ENCODE measurements around the gene RBM20.

Gene RBM20

DNA sequence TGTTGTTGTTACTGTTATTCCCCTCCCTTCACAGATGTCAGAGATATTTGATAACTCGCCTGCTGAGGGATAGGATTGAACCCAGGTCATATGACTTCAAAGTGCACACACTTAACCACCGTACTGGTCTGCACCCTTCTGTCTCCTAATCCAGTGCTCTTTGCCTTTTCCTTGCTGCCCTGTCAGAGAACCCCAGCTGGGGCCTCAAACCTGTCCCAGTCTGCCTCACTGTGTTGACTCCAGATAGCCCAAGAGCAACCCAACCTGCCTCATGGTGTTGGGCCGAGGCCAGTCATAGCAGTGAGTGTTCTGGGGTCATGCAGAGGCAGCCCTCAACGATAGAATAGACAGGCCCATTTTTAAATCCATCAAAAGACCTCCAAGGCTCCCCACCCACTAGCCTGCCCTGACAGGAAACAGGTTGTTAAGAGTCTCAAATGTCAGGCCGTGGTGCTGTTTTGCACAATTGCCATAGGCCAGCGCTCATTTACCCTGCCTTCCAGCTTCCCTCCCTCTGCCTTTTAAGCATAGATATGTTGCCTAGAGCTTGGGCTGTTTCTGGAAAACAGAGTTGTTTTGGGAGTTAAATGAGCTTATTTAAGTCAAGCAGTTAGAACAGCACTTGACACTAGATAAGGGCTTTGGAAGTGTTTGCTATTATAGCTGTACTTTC, 190.6 kb downstream of the RBM20 start:
- Histone ChIP-seq H3K79me2 (ENCODE audit: low read length) (no peaks in the 10 kb centered on the region), H3K27me3 (replicated peaks; ENCODE audit: insufficient read depth, low read length) (no peaks in the 10 kb centered on the region), H3K9ac (ENCODE audit: low read length) (no peak overlapping the region), H3F3A (ENCODE audit: insufficient read depth, low read length) (no peaks in the 10 kb centered on the region), H2AFZ (ENCODE audit: low read length) (no peak overlapping the region), H3K4me3 (ENCODE audit: low read length) (no peak overlapping the region), H4K20me1 (ENCODE audit: insufficient read depth, low read length) (no peaks in the 10 kb centered on the region), H3K4me1 (ENCODE audit: low read length) (peaks cover 12% of the 10 kb centered on the region), H3K27ac (ENCODE audit: low read length) (no peak overlapping the region), H3K9me3 (replicated peaks; ENCODE audit: insufficient read depth, low read length) (no peaks in the 10 kb centered on the region), H3K4me2 (ENCODE audit: low read depth, low read length) (no peak overlapping the region), H3K9me2 (replicated peaks; ENCODE audit: insufficient read depth, low read length) (no peaks in the 10 kb centered on the region), H3K36me3 (replicated peaks; ENCODE audit: insufficient read depth, low read length) (no peaks in the 10 kb centered on the region)
- TF ChIP-seq, protein P1, sequence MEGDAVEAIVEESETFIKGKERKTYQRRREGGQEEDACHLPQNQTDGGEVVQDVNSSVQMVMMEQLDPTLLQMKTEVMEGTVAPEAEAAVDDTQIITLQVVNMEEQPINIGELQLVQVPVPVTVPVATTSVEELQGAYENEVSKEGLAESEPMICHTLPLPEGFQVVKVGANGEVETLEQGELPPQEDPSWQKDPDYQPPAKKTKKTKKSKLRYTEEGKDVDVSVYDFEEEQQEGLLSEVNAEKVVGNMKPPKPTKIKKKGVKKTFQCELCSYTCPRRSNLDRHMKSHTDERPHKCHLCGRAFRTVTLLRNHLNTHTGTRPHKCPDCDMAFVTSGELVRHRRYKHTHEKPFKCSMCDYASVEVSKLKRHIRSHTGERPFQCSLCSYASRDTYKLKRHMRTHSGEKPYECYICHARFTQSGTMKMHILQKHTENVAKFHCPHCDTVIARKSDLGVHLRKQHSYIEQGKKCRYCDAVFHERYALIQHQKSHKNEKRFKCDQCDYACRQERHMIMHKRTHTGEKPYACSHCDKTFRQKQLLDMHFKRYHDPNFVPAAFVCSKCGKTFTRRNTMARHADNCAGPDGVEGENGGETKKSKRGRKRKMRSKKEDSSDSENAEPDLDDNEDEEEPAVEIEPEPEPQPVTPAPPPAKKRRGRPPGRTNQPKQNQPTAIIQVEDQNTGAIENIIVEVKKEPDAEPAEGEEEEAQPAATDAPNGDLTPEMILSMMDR (IDR thresholded peaks at IDR 0.05; ENCODE audit: low read length): no peak
- TF ChIP-seq EZH2 (optimal IDR thresholded peaks at IDR 0.05; ENCODE audit: low read depth, low read length) (no peak), EZH2phosphoT487 (IDR thresholded peaks at IDR 0.05; ENCODE audit: low read length) (no peak)
- no peak for DNase-seq

DNA sequence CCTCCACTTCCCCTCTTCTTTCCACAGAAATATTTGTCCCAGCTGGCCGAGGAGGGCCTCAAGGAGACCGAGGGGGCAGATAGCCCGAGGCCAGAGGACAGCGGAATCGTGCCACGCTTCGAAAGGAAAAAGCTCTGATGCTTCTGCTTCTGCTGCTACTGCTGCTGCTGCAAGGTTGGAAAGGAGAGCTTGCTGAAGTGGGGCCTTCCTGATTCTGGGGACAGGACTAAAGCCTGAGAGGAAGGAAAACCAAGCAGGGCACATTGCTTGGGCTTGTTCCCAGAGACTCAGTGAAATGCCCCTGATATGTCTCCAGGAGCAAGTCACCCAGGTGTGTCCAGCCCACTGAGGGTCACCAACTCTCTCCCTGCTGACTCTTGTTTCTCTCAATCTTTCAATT, 191.7 kb downstream of the RBM20 start:
- no peak for TF ChIP-seq EZH2phosphoT487 (IDR thresholded peaks at IDR 0.05; ENCODE audit: low read length)
- TF ChIP-seq, protein P1 (IDR thresholded peaks at IDR 0.05; ENCODE audit: low read length): no peak
- no peak for TF ChIP-seq EZH2 (optimal IDR thresholded peaks at IDR 0.05; ENCODE audit: low read depth, low read length)
- H3F3A ChIP-seq (ENCODE audit: insufficient read depth, low read length): no peaks in the 10 kb centered on the region
- no peak overlapping the region for H3K9ac ChIP-seq (ENCODE audit: low read length)
- H3K36me3 ChIP-seq (replicated peaks; ENCODE audit: insufficient read depth, low read length): no peaks in the 10 kb centered on the region
- H3K27me3 ChIP-seq (replicated peaks; ENCODE audit: insufficient read depth, low read length): no peaks in the 10 kb centered on the region
- no peak overlapping the region for H3K27ac ChIP-seq (ENCODE audit: low read length)
- H3K9me2 ChIP-seq (replicated peaks; ENCODE audit: insufficient read depth, low read length): no peaks in the 10 kb centered on the region
- H3K4me2 ChIP-seq (ENCODE audit: low read depth, low read length): no peak overlapping the region
- DNase-seq: no peak
- no peaks in the 10 kb centered on the region for H3K79me2 ChIP-seq (ENCODE audit: low read length)
- H4K20me1 ChIP-seq (ENCODE audit: insufficient read depth, low read length): no peaks in the 10 kb centered on the region
- no peak overlapping the region for H3K4me3 ChIP-seq (ENCODE audit: low read length)
- no peak overlapping the region for H2AFZ ChIP-seq (ENCODE audit: low read length)
- H3K9me3 ChIP-seq (replicated peaks; ENCODE audit: insufficient read depth, low read length): no peaks in the 10 kb centered on the region
- H3K4me1 ChIP-seq (ENCODE audit: low read length): peaks cover 16% of the 10 kb centered on the region

DNA sequence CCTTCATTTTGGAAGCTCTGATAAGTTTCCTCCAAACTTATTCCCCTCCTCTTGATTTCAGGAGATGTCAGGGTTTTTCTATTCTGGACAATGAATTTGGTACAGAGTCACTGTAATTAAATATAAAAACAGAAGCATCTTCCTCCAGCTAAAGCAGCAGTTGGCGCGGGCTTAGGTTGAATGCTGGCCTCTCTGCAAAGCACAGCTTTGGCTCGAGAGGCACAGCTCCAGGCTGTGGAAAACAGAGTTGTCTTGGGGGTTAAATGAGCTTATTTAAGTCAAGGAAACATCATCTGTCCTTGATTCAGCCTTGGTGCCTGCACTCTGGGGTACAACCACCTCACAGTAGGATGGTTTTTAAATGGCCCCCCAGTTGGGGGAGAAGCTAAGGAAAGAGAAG, 192.6 kb downstream of the RBM20 start:
- Histone ChIP-seq H3K27ac (ENCODE audit: low read length) (no peak overlapping the region), H2AFZ (ENCODE audit: low read length) (no peak overlapping the region), H3K9me2 (replicated peaks; ENCODE audit: insufficient read depth, low read length) (no peaks in the 10 kb centered on the region), H3K9ac (ENCODE audit: low read length) (no peak overlapping the region), H3K4me1 (ENCODE audit: low read length) (peaks cover 25% of the 10 kb centered on the region), H3F3A (ENCODE audit: insufficient read depth, low read length) (peaks cover 4% of the 10 kb centered on the region), H3K9me3 (replicated peaks; ENCODE audit: insufficient read depth, low read length) (no peaks in the 10 kb centered on the region), H4K20me1 (ENCODE audit: insufficient read depth, low read length) (no peaks in the 10 kb centered on the region), H3K4me3 (ENCODE audit: low read length) (no peak overlapping the region), H3K36me3 (replicated peaks; ENCODE audit: insufficient read depth, low read length) (no peaks in the 10 kb centered on the region), H3K79me2 (ENCODE audit: low read length) (no peaks in the 10 kb centered on the region), H3K4me2 (ENCODE audit: low read depth, low read length) (no peak overlapping the region), H3K27me3 (replicated peaks; ENCODE audit: insufficient read depth, low read length) (no peaks in the 10 kb centered on the region)
- TF ChIP-seq, protein P1 (IDR thresholded peaks at IDR 0.05; ENCODE audit: low read length): no peak
- TF ChIP-seq EZH2phosphoT487 (IDR thresholded peaks at IDR 0.05; ENCODE audit: low read length) (no peak), EZH2 (optimal IDR thresholded peaks at IDR 0.05; ENCODE audit: low read depth, low read length) (no peak)
- DNase-seq: no peak

Data from MM.1S (cell line).